GM12875 (cell line): ENCODE results near the gene PIN4.

Experiments used
- H3K4me3 ChIP-seq: one replicate; pipeline ENCODE4 v1.5.1; 2011; ENCODE audit warnings: low read depth, low read length, control low read depth
- CTCF ChIP-seq: IDR thresholded peaks from 2 replicates; pipeline ENCODE4 v1.5.1; 2011; ENCODE audit warnings: low read depth, mild to moderate bottlenecking, control low read depth, inconsistent platforms, low read length, moderate library complexity, borderline replicate concordance; ENCODE audit not compliant: insufficient read depth

PIN4 gene

GRCh38 chrX:72247206-72247942 is 65.8 kb downstream of the PIN4 start:
- TF ChIP-seq CTCF, result no peak
- no peak overlapping the region for H3K4me3 ChIP-seq
